Activated CD8-positive, alpha-beta T cell treated with anti-CD3 and anti-CD28 coated beads for 36 hours (primary cell): ENCODE measurements around the gene PDE8B. TPM values are rescaled to one million over a fixed set of nuclear protein-coding genes. Genes with fewer than 3 reads are reported as not detected.

Source experiments
- ATAC-seq: fragments of 200-7000 bp; cut with Tn5 transposase; one replicate; pipeline ENCODE4 v1.10.0; 2021; ENCODE audit warnings: mild to moderate bottlenecking, moderate library complexity
- CTCF ChIA-PET: fragments of 350-600 bp; sonication (Branson Sonifier 250); formaldehyde crosslinking; loops from one replicate; lab custom pipeline; 2021; ENCODE audit warnings: antibody characterized with exemption; lab: Charles Lee
- POLR2A ChIA-PET: fragments of 350-600 bp; sonication (Branson Sonifier 250); formaldehyde crosslinking; loops from one replicate; lab custom pipeline; 2021; ENCODE audit warnings: antibody characterized with exemption; lab: Charles Lee
- DNase-seq: peaks from one replicate; pipeline ENCODE4 v3.0.0-alpha.2; 2020
- H3K27ac Mint-ChIP-seq: one replicate; pipeline ENCODE4 v1.8.0; 2021; ENCODE audit warnings: mild to moderate bottlenecking, mixed read lengths
- H3K27me3 Mint-ChIP-seq: one replicate; pipeline ENCODE4 v1.8.0; 2021; ENCODE audit warnings: mixed read lengths
- H3K36me3 Mint-ChIP-seq: one replicate; pipeline ENCODE4 v1.8.0; 2021; ENCODE audit warnings: low read depth, mixed read lengths
- H3K4me1 Mint-ChIP-seq: one replicate; pipeline ENCODE4 v1.8.0; 2021; ENCODE audit warnings: low read depth, mixed read lengths
- H3K4me3 Mint-ChIP-seq: one replicate; pipeline ENCODE4 v1.8.0; 2021; ENCODE audit warnings: mild to moderate bottlenecking, moderate library complexity, mixed read lengths
- H3K9me3 Mint-ChIP-seq: one replicate; pipeline ENCODE4 v1.8.0; 2021; ENCODE audit warnings: mixed read lengths
- intact Hi-C: fragments of 100-400 bp; cut with micrococcal nuclease; formaldehyde crosslinking; loops from one replicate; pipeline ENCODE4 v1.10.0; 2022
- total RNA-seq, 2 experiments: library from RNA; stranded (reverse); gene quantifications; one replicate each; pipeline ENCODE4 v1.2.3, GENCODE V29; 2021
- TF ChIP-seq, protein P1 (sequence below): fragments of 200-600 bp; IDR thresholded peaks from one replicate; pipeline ENCODE4 v1.8.0; 2022; ENCODE audit warnings: antibody characterized with exemption, mild to moderate bottlenecking

PDE8B gene
- total RNA-seq, 2 experiments from 2014 or later: 0.47 TPM; not detected in 1

GRCh38 chr5:77321793-77322394 is 111.4 kb downstream of the PDE8B start:
- TF ChIP-seq, protein P1, sequence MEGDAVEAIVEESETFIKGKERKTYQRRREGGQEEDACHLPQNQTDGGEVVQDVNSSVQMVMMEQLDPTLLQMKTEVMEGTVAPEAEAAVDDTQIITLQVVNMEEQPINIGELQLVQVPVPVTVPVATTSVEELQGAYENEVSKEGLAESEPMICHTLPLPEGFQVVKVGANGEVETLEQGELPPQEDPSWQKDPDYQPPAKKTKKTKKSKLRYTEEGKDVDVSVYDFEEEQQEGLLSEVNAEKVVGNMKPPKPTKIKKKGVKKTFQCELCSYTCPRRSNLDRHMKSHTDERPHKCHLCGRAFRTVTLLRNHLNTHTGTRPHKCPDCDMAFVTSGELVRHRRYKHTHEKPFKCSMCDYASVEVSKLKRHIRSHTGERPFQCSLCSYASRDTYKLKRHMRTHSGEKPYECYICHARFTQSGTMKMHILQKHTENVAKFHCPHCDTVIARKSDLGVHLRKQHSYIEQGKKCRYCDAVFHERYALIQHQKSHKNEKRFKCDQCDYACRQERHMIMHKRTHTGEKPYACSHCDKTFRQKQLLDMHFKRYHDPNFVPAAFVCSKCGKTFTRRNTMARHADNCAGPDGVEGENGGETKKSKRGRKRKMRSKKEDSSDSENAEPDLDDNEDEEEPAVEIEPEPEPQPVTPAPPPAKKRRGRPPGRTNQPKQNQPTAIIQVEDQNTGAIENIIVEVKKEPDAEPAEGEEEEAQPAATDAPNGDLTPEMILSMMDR: no peak
- DNase-seq (no peak), ATAC-seq (no peak)
- POLR2A ChIA-PET: no interaction called here
- H3K36me3 Mint-ChIP-seq: no peaks in the 10 kb centered on the region
- H3K27ac Mint-ChIP-seq: no peak overlapping the region
- no peaks in the 10 kb centered on the region for H3K4me1 Mint-ChIP-seq
- no peaks in the 10 kb centered on the region for H3K9me3 Mint-ChIP-seq
- CTCF ChIA-PET: no interaction called here
- H3K4me3 Mint-ChIP-seq: no peak overlapping the region
- intact Hi-C loops: no loop called here
- peaks cover 9% of the 10 kb centered on the region for H3K27me3 Mint-ChIP-seq

DNA sequence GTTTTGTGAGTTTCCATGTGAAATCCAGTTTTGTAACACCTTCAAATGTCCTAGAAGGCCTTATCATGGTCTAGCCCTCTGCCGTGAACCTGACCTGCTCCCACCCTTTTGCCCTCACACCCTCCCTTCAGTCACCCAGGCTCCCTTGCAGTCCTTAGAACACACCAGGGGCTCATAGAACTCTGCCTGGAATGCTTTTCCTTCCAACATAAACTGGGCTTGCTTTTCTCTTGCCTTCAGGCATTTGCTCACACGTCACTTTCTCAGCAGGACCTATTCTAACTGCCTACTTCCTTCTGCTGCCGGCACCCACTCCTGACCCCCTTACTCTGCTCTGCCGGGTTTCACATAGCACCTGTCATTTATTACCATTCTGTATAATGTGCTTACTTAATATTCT is 111.9 kb downstream of the PDE8B start:
- POLR2A ChIA-PET: no interaction called here
- CTCF ChIA-PET: no interaction called here
- Mint-ChIP-seq H3K27me3 (peaks cover 9% of the 10 kb centered on the region), H3K36me3 (no peaks in the 10 kb centered on the region), H3K4me3 (no peak overlapping the region), H3K4me1 (no peaks in the 10 kb centered on the region), H3K9me3 (no peaks in the 10 kb centered on the region), H3K27ac (no peak overlapping the region)
- DNase-seq (no peak), ATAC-seq (no peak)
- intact Hi-C loops: no loop called here
- TF ChIP-seq, protein P1: no peak

DNA sequence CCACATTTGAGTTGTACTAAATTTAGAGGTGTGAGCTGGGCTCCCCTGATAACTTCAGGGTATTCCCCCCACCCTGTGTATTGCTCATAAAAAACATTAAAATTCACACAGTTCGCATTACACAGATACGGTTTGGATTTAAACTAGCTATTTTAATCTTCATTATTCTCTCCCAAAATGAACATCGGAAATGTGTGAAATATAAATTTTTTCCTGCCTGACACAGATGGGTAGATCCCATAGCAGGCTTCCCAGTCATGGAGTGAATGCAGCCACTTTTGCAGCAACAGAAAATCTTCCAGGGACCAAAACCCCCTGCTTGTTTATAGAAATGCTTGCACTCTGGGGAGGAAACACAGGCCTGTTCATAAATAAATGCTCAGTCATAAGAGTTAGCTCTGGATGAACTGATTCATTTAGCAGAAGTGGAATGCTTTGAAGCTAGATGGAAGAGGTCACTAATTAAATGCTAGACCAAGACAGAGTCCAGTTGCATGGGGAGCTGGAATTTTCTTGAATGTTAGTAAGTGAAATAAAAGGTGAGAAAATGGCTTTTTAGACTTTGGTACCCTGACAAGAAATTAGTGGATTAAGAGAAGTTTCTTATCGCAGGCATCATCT is 115.6 kb downstream of the PDE8B start:
- TF ChIP-seq, protein P1: no peak
- POLR2A ChIA-PET: no interaction called here
- Mint-ChIP-seq H3K27ac (no peak overlapping the region), H3K4me3 (no peak overlapping the region), H3K27me3 (peaks cover 4% of the 10 kb centered on the region), H3K9me3 (no peaks in the 10 kb centered on the region), H3K4me1 (peaks cover 22% of the 10 kb centered on the region), H3K36me3 (no peaks in the 10 kb centered on the region)
- no peak for ATAC-seq
- CTCF ChIA-PET: interaction anchor here (0.8 to 1.4 kb wide), 3 partner anchors 11 to 54 kb away, joined by 3 to 4 read pairs (median 3); no protein-coding TSS in a partner anchor
- DNase-seq: no peak
- intact Hi-C loops: no loop called here

- Mint-ChIP-seq H3K27ac (no peak overlapping the region), H3K4me1 (peaks cover 22% of the 10 kb centered on the region), H3K36me3 (no peaks in the 10 kb centered on the region), H3K27me3 (peaks cover 7% of the 10 kb centered on the region), H3K9me3 (no peaks in the 10 kb centered on the region), H3K4me3 (no peak overlapping the region)
- DNase-seq: no peak
- no peak for ATAC-seq
- POLR2A ChIA-PET: interaction anchor here (0.7 to 1.4 kb wide), 2 partner anchors 52 to 55 kb away, joined by 3 read pairs; no protein-coding TSS in a partner anchor
- CTCF ChIA-PET: interaction anchor here (0.8 to 0.9 kb wide), 3 partner anchors 12 to 37 kb away, joined by 3 read pairs; no protein-coding TSS in a partner anchor
- intact Hi-C loops: no loop called here
- TF ChIP-seq, protein P1: no peak
These were observed 116.7 kb downstream of the PDE8B start for GRCh38 chr5:77326986-77327734.
